Frontal cortex (tissue), 4 donors: ENCODE measurements around the gene TPRN. TPM values are rescaled to one million over a fixed set of nuclear protein-coding genes. Genes with fewer than 3 reads are reported as not detected.

Experiments used
- DNase-seq, 2 donors: peaks; one replicate each; pipeline ENCODE4 v3.0.0; 2012; ENCODE audit warnings: low spot score in 2 of 2
- FAIRE-seq: peaks from 2 replicates; lab custom pipeline; 2012; peaks lifted over from hg19 to GRCh38; lab: Jason Lieb, UNC
- total RNA-seq: library from RNA; depleted of rRNA; stranded (reverse); fragments of >200 nt; gene quantifications from one replicate; pipeline ENCODE4 v1.2.3, GENCODE V29; 2014
- donor health status: control.
- donor health status: control.
- donor health status: control.

Gene TPRN
- total RNA-seq, 1 donor from 2014 or later = 6.1 TPM

DNA sequence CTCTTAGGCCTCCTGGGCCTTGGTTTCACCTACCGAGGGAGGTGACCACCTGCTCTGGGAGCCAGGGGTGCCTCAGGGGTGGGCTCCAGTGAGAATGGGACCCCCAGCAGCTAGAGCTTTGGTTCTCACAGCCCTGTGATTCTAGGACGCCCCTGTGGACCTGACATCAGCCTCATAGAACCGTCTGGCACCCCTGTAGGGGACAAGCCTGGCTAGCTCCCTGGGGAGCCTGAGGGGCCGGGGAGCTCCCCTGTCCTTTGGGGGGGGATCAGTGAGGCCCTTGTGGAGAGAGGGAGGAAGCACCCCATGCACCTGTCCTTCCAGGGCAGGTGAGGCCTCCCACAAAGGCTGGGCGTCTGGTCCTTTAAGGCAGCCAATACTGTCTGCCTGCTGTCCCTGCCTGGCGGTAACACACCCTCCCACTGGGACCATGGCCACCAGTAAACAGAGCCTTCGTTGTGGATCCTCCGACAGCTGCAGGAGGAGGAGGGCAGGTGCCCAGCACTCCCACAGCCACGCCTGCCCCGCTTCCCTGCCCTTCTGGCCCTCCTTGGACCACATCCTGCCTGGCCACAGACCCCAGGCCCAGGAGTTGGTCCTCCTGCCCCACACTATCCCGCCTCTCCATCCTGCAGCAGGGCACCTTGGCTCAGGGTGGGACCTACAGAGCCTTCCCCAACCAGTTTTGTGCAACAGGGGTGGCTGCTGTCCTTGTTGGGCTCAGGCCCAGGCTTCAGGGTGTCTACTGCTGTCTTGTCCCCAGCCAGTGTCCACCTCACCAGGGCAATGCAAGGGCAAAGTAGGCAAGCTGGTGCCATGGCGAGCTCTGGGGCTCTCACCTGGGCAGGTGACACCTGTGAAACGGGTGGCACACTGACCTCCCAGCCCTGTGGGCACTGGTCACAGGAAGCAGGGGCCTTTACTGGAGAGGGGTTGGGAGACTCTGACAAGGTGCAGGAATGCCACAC lies 37.5 kb upstream of the TPRN start:
- no peak for FAIRE-seq
- peak in 1 of 2 donors; percentile 76 for DNase-seq

DNA sequence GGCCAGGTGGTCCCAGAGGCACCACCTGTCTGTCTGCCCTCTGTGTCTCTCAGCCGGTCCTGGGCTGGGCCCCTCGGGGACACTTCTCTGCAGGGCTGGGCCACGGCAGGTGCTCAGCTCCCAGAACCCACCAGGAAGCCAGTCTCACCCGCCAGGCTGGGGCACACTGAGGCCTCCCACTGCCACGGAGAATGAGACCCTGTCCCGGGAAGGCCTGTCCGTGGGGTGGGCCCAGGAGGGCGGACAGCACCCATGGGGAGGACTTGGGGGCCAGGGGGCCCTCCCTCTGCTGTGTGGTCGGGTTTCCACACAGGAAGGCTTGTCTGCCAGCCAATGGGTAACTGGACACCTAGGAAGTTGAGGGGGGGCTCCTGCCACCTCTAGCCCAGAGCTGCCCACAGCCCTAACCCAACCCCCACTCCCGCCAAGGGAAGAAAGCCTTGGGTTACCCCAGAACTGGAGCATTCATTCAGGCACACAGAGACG lies 36.4 kb upstream of the TPRN start:
- FAIRE-seq (no peak), DNase-seq (no peak)

DNA sequence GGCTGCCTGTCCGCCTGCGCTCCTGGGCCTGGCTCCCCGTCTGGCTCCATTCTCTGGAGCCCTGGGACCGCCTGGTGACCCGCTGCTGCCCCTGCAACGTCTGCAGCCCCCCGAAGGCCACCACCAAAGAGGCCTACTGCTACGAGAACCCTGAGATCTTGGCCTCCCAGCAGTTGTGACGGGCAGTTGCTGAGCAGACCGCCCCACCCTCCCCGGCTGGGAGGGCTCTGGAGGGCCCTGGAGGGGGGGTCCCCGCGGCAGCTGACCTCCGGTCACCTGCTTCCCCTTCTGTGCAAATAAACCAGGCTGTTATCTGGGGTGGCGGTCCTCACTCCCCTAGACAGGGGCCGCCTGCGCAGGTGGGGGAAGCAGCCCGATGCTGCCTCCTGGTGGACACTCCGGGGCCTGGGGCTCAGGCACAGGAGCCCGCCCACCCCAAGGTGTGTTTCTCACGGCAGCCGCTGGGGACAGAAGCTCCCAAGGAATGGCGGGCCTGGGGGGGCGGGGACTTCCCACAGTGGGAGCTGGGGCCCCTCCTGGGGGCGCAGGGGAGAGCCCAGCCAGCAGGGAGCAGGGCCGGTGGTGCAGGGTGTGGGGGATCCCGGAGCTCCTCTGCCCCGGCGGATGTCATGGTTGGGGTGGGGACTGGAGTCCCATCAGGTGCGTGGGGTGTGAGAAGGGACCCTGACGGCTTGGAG lies 35.8 kb upstream of the TPRN start:
- FAIRE-seq = no peak

DNA sequence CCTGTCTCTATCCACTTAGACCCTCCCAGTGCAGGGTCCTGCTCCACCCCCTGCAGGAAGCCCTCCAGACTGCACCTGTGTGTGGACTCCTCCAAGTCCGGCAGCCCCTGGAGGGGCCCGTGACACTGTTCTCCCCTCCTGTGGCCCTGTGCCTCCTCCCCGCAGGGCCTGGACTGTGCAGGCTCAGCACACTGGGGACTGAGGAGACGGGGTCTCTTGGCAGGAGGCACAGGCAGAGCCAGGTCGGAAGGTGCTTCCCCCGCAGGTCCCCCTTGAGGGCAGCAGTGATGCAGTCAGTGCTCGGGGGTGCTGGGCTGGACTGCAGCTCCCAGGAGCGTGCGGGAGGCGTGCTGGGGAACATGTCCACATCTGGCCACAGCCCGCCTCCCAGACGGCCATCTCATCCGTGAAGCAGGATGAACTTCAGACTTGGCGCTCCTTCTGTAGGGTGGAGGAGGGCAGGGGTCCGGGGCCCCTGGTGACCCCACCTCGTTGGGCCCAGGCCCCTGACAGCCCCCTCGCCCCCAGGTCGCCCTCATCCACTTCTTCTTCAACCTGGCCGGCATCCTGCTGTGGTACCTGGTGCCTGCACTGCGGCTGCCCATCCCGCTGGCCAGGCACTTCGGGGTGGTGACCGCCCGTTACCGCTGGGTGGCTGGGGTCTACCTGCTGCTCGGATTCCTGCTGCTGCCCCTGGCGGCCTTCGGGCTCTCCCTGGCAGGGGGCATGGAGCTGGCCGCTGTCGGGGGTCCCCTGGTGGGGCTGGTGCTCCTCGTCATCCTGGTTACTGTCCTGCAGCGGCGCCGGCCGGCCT lies 35.1 kb upstream of the TPRN start:
- no peak for DNase-seq

More for the DNA sequence above, 35.8 kb upstream of the TPRN start:
- peak; percentile 90 to 98 for DNase-seq

DNA sequence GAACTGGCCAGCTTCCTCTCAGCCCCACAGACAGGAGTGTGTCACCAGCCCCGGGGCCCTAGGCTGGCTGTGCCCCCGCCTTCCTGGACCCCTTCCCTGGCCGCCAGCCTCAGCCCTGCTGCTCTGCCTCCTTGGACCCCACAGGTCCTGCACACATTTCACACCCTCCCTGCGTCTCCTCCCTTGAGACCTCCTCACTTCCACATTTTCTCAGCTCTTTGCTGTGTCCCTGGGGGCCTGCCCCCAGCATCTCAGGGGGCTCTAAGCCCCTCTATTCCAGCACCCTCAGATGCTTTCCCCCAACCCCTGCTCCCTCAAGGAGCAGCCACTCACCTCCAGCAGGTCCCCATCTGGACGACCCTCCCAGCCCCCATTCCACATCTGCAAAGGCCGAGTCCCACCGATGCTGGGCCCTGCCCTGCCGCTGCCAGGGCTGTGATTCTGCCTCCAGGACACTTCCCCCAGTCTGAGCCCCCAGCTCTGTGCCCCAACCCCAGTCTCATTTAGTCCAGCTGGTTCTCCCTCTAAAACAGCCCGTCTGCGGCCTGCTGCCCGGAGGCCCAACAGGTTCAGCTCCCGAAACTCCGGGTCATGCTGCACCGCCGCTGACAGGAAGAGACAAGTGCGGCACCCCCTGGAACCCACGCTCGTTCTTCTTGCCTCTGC lies 34.4 kb upstream of the TPRN start:
- no peak for DNase-seq

More for the DNA sequence above, 35.1 kb upstream of the TPRN start:
- no peak for FAIRE-seq

DNA sequence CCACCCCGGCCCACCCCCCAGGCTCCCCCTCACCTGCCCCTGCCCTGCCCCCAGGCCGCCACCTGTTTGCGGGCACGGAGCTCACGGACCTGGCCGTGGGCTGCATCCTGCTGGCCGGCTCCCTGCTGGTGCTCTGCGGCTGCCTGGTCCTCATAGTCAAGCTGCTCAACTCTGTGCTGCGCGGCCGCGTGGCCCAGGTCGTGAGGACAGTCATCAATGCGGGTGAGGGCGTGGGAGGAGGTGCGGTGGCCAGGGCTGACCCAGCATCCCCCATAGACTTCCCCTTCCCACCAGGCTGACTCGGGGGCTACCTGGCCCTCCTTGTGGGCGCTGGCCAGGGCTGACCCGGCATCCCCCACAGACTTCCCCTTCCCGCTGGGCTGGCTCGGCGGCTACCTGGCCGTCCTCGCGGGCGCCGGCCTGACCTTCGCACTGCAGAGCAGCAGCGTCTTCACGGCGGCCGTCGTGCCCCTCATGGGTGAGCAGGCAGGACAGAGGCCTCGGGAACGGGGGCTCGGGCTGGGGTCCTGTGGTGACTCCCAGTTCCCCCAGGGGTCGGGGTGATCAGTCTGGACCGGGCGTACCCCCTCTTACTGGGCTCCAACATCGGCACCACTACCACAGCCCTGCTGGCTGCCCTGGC lies 33.6 kb upstream of the TPRN start:
- FAIRE-seq (no peak), DNase-seq (no peak)

More for the DNA sequence above, 34.4 kb upstream of the TPRN start:
- FAIRE-seq = no peak

DNA sequence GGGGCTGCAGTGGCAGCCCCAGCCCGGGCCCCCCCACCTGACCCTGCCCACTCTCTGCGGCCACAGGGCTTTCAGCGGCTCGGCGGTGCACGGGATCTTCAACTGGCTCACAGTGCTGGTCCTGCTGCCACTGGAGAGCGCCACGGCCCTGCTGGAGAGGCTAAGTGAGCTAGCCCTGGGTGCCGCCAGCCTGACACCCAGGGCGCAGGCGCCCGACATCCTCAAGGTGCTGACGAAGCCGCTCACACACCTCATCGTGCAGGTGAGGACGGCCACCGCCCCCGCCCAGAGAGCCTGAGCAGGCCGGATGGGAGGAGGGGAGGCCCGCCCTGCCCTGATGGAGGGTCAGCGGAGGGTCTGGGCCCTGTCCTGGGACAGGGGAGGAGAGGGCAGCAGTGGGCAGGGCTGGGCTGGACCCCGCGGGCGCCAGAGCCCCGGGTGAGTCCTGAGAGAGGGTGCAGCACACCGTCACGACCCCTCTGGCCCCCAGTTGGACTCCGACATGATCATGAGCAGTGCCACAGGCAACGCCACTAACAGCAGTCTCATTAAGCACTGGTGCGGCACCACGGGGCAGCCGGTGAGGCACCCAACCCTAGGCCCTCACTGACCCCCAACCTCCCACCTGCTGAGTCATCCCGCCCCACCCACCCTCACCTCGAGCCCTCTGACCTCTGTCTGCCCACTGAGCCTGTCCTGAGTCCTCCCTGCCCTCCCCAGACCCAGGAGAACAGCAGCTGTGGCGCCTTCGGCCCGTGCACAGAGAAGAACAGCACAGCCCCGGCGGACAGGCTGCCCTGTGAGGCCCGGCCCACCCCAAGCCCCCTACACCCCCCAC lies 32.8 kb upstream of the TPRN start:
- FAIRE-seq (no peak), DNase-seq (no peak)

DNA sequence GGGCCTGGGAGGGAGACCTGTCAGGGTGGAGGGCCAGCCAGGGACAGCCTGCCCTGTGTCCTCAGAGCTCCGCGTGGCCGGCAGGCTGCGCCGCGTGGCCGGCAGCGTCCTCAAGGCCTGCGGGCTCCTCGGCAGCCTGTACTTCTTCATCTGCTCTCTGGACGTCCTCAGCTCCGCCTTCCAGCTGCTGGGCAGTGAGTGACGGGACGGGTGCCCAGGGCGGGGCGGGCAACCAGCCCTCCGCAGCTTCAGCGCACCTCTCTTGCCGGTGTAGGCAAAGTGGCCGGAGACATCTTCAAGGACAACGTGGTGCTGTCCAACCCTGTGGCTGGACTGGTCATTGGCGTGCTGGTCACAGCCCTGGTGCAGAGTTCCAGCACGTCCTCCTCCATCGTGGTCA lies 32.0 kb upstream of the TPRN start:
- DNase-seq = no peak
- FAIRE-seq = no peak

DNA sequence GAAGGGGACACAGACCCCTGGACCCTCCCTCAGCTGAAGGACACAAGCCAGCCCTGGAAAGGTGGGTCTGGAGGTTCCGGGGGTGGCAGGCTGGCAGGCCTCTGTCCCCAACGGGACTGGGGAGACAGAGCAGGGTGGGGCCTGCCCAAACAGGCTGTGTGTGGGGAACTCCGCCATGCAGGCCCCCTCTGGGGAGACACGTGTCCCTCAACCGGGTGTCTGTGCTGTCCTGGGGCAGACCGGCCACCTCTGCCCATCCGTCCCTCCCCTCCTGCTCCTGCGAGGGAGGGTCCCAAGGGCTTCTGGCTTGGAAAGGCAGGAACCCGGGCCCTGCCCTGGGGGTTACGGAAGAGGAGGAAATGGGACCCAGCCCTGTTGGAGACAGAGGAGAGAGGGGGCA lies 31.6 kb upstream of the TPRN start:
- no peak for DNase-seq
- FAIRE-seq = no peak

DNA sequence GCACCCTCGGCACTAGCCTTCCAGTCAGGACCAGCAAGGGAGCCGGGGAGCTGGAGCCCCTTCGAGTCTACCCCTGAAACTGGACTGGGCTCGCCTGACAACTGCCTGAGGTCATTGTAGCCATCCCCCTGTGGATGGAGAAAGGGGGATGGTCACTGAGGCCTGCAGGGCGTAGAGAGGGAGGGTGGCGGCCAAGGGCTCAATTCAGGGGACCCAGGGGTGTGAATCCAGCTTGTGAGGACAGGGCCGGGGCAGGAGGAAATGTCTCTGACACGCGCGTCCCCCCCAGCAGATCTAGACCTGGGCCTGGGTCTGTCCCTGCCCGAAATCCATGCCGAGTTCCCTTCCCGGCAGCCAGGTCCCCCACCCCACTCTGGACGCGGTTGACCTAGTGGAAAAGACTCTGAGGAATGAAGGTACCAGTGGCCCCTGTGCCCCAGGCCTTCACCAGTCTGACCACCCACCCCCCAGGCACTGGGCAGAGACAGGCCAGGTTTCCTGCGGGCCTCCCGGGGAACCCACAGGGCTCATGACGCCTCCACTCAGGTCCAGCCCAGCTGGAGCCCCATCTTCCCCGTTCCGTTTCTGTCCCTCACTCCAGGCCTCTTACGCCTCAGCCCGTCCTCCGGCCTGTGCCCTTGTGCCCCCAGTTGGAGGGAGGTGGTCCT lies 31.0 kb upstream of the TPRN start:
- FAIRE-seq (no peak), DNase-seq (no peak)

DNA sequence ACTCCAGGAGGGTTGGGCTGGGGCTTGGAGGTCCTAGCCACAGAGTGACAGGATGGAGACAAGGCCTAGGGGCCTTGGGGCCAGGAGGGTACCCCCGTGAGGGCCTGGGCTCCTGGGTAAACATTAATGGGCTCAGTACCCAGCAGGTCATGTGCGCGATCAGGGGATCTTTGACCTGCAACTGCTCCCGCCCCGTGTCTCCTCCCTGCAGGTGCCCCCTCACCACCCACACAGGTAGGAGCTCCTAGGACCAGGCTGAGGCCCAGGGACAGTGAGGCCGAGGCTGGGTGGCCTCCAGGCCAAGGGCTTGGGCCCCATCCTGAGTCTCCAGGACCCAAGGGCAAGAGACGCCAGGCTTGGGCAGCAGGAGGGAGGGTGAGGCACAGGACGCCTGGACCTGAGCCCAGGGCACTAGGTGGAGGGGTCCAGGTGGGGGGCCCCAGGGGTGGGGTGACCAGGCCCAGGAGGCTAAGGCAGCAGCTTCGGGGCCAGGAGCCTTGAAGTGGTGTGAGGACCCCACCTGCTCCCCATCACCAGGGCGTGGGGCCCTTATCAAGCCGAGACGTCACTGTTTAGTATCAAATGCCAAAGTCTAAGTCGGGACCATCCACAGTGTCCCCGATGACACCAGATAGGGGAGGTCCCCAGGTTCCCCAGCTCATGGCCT lies 30.3 kb upstream of the TPRN start, which contains the start of gene SLC34A3:
Gene SLC34A3 (plus strand): TSS at position 197 of the 667 bp plus-strand sequence. CDS start 802 bp downstream, outside the sequence.
- FAIRE-seq (no peak), DNase-seq (no peak)

DNA sequence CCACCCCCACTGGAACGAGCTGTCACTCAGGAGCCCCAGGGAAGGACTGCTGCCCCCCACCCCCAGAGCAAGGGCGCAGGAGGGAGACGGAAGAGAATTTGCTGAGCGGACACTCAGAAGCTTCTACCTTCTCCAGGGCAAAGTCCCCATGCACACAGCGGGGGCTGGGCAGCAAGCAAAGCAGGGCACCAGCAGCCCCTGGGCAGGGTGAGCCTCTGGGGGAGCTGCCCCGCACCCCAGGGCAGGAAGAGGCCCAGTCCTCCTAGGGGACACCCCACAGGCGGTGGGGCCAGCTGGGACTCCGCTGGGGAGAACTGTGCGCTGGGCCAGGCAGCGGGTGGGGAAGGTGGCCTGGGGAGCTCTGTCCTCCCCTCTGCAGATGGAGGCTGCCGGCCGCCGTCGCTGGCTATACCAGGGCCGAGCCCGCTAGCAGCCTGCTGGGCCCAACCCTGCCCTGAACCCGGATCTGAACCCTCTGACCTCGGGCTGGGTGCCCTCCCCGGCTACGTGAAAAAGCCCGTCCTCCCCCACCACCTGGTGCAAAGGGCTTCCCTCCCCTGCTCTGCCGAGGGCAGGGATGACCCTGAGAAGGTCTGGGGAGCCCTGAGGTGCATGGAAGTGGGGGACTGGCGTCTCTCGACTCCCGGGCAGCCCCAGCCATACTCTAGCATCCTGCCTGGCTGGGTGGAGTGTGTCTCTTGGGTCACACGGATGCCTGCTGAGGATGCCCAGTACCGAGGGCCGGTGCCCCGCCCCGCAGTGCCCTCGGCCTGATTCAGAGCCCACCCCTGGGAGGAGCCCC lies 29.6 kb upstream of the TPRN start:
- FAIRE-seq (no peak), DNase-seq (no peak)

DNA sequence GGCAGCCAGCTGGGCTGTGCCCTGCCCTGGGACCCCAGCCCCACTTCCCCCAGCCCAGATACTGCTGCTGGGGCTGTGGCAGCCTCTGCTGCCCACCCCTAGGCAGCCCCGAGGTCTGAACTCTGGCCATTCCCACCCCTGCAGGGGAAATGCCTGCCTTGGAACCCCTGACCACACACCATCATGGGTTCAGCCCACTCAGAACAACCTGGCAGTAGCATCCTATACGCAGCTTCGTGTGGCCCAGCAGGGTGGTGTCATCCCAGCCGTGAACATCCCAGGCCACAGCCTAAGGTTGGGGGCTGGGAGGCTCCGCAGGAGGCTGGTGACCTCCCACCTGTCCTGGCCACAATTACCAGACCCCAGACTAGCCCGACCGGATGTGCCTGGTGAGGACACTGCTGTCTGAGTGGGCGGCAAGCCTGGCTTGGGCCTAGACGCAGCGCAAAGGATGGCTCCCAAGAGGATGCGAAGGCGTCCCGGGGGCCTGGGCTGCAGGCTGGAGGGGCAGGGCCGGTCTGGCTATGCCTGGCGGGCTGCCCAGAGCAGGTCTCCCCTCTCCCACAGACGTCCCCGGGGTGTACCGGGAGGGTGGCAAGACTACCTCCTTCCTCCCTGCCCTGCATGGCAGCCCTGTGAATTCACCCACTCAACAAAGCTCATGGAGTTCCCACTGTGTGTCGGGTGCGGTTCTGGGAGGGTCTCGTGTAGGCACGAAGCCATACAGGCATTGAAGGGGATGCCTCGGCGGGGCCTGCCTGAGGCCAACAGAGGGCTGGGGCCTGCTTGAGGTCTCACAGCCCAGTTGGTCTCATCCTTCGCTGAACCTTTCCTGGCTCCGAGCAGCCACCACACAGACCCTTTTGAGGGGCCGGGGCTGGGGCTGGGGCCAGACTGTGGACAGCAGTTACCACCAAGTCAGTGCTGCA lies 28.7 kb upstream of the TPRN start:
- DNase-seq = no peak
- FAIRE-seq = no peak

DNA sequence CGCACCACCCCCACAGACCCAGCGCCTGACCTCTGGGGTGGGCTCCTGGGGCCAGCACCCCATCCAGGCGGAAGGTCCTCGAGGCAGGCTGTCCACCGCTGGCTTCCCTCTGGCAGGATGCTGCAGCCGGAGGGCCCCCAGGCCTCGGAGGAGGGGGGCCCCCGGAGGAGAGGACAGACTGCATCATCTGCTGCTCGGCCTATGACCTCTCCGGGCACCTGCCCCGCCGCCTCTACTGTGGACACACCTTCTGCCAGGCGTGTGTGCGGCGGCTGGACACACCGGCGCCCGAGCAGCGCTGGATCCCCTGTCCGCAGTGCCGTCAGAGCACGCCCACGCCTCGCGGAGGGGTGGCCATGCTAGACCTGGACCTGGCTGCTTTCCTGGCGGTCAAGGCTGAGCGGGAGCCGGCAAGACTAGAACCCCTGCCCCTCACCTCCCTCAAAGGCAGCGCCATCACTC lies 28.0 kb upstream of the TPRN start:
- DNase-seq (no peak), FAIRE-seq (no peak)
